ENCODE measurements around the gene PTCD2.

DNA sequence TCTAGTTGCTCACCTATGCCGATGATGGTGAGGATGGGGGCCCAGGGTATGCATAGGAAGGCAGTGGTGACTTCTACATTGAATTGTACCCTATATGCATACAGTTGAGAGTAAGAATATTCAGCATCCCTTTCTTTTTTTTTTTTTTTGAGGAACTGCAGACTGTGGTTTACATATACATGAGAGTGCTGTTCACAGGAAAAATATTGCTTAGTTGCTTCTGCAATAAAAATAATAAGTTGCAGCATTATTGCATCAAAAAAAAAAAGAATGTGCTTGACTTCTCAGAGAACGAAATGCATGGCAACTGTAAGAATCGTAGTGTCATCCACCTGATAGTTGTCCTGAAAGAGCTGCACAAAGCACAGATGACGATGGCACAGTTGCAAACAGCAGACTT lies 52.8 kb downstream of the PTCD2 start:
- TF ChIP-seq, protein P1, sequence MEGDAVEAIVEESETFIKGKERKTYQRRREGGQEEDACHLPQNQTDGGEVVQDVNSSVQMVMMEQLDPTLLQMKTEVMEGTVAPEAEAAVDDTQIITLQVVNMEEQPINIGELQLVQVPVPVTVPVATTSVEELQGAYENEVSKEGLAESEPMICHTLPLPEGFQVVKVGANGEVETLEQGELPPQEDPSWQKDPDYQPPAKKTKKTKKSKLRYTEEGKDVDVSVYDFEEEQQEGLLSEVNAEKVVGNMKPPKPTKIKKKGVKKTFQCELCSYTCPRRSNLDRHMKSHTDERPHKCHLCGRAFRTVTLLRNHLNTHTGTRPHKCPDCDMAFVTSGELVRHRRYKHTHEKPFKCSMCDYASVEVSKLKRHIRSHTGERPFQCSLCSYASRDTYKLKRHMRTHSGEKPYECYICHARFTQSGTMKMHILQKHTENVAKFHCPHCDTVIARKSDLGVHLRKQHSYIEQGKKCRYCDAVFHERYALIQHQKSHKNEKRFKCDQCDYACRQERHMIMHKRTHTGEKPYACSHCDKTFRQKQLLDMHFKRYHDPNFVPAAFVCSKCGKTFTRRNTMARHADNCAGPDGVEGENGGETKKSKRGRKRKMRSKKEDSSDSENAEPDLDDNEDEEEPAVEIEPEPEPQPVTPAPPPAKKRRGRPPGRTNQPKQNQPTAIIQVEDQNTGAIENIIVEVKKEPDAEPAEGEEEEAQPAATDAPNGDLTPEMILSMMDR (IDR thresholded peaks at IDR 0.05) = no peak
- TF ChIP-seq EP300 (IDR thresholded peaks at IDR 0.05) (no peak), POLR2A (IDR thresholded peaks at IDR 0.05) (no peak), POLR2AphosphoS5 (IDR thresholded peaks at IDR 0.05) (no peak)
